HL-60/S4 treated with phorbol 12-myristate 13-acetate at 8.2 ng/mL for 4 days and 3 days (cell line): ENCODE results near the gene EID3.

ENCODE experiments used
- in situ Hi-C: fragments of 300-500 bp; cut with MboI; formaldehyde crosslinking; loops from 2 replicates; pipeline ENCODE4 v1.15.0; 2022; ENCODE audit warnings: low sequenced_read_pairs

Gene EID3

GRCh38 chr12:104333692-104334255 is 30.2 kb downstream of the EID3 start:
- in situ Hi-C loops = no loop called here

GRCh38 chr12:104334581-104334980 is 31.0 kb downstream of the EID3 start:
- in situ Hi-C loops = no loop called here

- in situ Hi-C loops = no loop called here
Observed at GRCh38 chr12:104336115-104336514, 32.6 kb downstream of the EID3 start.

- in situ Hi-C loops = no loop called here
Observed at GRCh38 chr12:104337030-104337558, 33.6 kb downstream of the EID3 start.

- in situ Hi-C loops = no loop called here
Observed at GRCh38 chr12:104339663-104340062, 36.1 kb downstream of the EID3 start.

- in situ Hi-C loops = no loop called here
Observed at GRCh38 chr12:104340177-104340576, 36.6 kb downstream of the EID3 start.

GRCh38 chr12:104340925-104341611 is 37.5 kb downstream of the EID3 start:
- in situ Hi-C loops = no loop called here

- in situ Hi-C loops = no loop called here
Observed at GRCh38 chr12:104342147-104342546, 38.6 kb downstream of the EID3 start.

GRCh38 chr12:104342635-104343249 is 39.2 kb downstream of the EID3 start:
- in situ Hi-C loops = no loop called here

- in situ Hi-C loops = no loop called here
Observed at GRCh38 chr12:104344682-104345081, 41.1 kb downstream of the EID3 start.

- in situ Hi-C loops = no loop called here
Observed at GRCh38 chr12:104345234-104346066, 41.9 kb downstream of the EID3 start.

GRCh38 chr12:104347374-104348075 is 44.0 kb downstream of the EID3 start:
- in situ Hi-C loops = no loop called here

GRCh38 chr12:104348283-104348993 is 44.9 kb downstream of the EID3 start:
- in situ Hi-C loops = no loop called here

GRCh38 chr12:104348994-104349494 is 45.5 kb downstream of the EID3 start:
- in situ Hi-C loops = no loop called here

GRCh38 chr12:104350211-104351056 is 46.9 kb downstream of the EID3 start:
- in situ Hi-C loops = loop anchor here (25.0 kb wide), 1 partner anchor 138 kb away; the partner anchor contains the start of gene TXNRD1

GRCh38 chr12:104351057-104351983 is 47.8 kb downstream of the EID3 start:
- in situ Hi-C loops = loop anchor here (25.0 kb wide), 1 partner anchor 139 kb away; the partner anchor contains the start of gene TXNRD1

- in situ Hi-C loops = loop anchor here (25.0 kb wide), 1 partner anchor 140 kb away; the partner anchor contains the start of gene TXNRD1
Observed at GRCh38 chr12:104352106-104352713, 48.7 kb downstream of the EID3 start.
